Liver (tissue), 9 donors: ENCODE results near the gene MED12. TPM values are rescaled to one million over a fixed set of nuclear protein-coding genes. Genes with fewer than 3 reads are reported as not detected.

Experiments
- DNase-seq: peaks from one replicate; pipeline ENCODE4 v3.0.0-alpha.2; 2017; ENCODE audit warnings: low spot score
- H3K27ac ChIP-seq, 2 donors: one replicate each; pipeline ENCODE4 v1.7.0; 2013; ENCODE audit warnings: inconsistent platforms in 2 of 2, low read length in 2 of 2, control low read depth in 1 of 2, low read depth in 1 of 2, mild to moderate bottlenecking in 1 of 2
- H3K27me3 ChIP-seq, 4 donors: one replicate each; pipeline versions ENCODE4 v1.6.1 to v1.7.0; 2013; ENCODE audit warnings: low read length in 3 of 4, inconsistent platforms in 1 of 4, mild to moderate bottlenecking in 1 of 4, moderate library complexity in 1 of 4; ENCODE audit not compliant: control insufficient read depth in 4 of 4, insufficient read depth in 4 of 4
- H3K36me3 ChIP-seq, 4 donors: one replicate each; pipeline versions ENCODE4 v1.6.1 to v1.7.0; 2013; ENCODE audit warnings: low read length in 3 of 4, mild to moderate bottlenecking in 3 of 4, low read depth in 1 of 4, moderate library complexity in 1 of 4; ENCODE audit not compliant: control insufficient read depth in 4 of 4, insufficient read depth in 3 of 4
- H3K4me1 ChIP-seq, 4 donors: one replicate each; pipeline versions ENCODE4 v1.6.1 to v1.7.0; 2013; ENCODE audit warnings: low read length in 3 of 4, mild to moderate bottlenecking in 3 of 4, moderate library complexity in 1 of 4; ENCODE audit not compliant: control insufficient read depth in 4 of 4, insufficient read depth in 4 of 4
- H3K4me3 ChIP-seq, 3 donors: one replicate each; pipeline versions ENCODE4 v1.6.1 to v1.7.0; 2013; ENCODE audit warnings: low read length in 3 of 3, control low read depth in 1 of 3, low read depth in 1 of 3, mild to moderate bottlenecking in 1 of 3
- H3K9ac ChIP-seq, 2 donors: one replicate each; pipeline ENCODE4 v1.7.0; 2013; ENCODE audit warnings: low read length in 2 of 2, mild to moderate bottlenecking in 2 of 2, moderate library complexity in 2 of 2, control low read depth in 1 of 2, low read depth in 1 of 2
- H3K9me3 ChIP-seq, 4 donors: one replicate each; pipeline versions ENCODE4 v1.6.1 to v1.7.0; 2013; ENCODE audit warnings: low read length in 3 of 4; ENCODE audit not compliant: control insufficient read depth in 4 of 4
- ATF3 ChIP-seq: IDR thresholded peaks from 2 replicates; pipeline ENCODE4 v1.6.1; 2016; ENCODE audit warnings: antibody characterized with exemption
- CTCF ChIP-seq: fragments of 150-350 bp; IDR thresholded peaks from 2 replicates; pipeline ENCODE4 v1.5.1; 2017; ENCODE audit warnings: improper control_type of control experiment, low read depth, low read length; ENCODE audit not compliant: missing input control
- EGR1 ChIP-seq, 2 donors: IDR thresholded peaks; 2 replicates each; pipeline ENCODE4 v1.6.1; 2016 to 2018; ENCODE audit warnings: antibody characterized with exemption in 2 of 2, low read depth in 2 of 2
- FOXA1 ChIP-seq: IDR thresholded peaks from 2 replicates; pipeline ENCODE4 v1.6.1; 2016; ENCODE audit warnings: antibody characterized with exemption
- FOXA2 ChIP-seq: IDR thresholded peaks from 2 replicates; pipeline ENCODE4 v1.6.1; 2016; ENCODE audit warnings: antibody characterized with exemption
- GABPA ChIP-seq, 2 donors: IDR thresholded peaks in 1 of 2; conservative IDR thresholded peaks in 1 of 2; 2 replicates each; pipeline ENCODE4 v1.6.1; 2016; ENCODE audit warnings: antibody characterized with exemption in 2 of 2, mild to moderate bottlenecking in 1 of 2, moderate library complexity in 1 of 2
- HNF4A ChIP-seq, 2 donors: conservative IDR thresholded peaks; 2 replicates each; pipeline ENCODE4 v1.6.1; 2016; ENCODE audit warnings: antibody characterized with exemption in 2 of 2, mild to moderate bottlenecking in 2 of 2
- HNF4G ChIP-seq: IDR thresholded peaks from 2 replicates; pipeline ENCODE4 v1.6.1; 2016; ENCODE audit warnings: antibody characterized with exemption
- JUND ChIP-seq, 2 donors: IDR thresholded peaks; 2 replicates each; pipeline ENCODE4 v1.6.1; 2016; ENCODE audit warnings: antibody characterized with exemption in 2 of 2
- MAX ChIP-seq: IDR thresholded peaks from 2 replicates; pipeline ENCODE4 v1.6.1; 2016; ENCODE audit warnings: antibody characterized with exemption
- NR2F2 ChIP-seq: IDR thresholded peaks from 2 replicates; pipeline ENCODE4 v1.6.1; 2016; ENCODE audit warnings: antibody characterized with exemption
- RAD21 ChIP-seq, 2 donors: IDR thresholded peaks; 2 replicates each; pipeline ENCODE4 v1.6.1; 2016; ENCODE audit warnings: antibody characterized with exemption in 2 of 2, mild to moderate bottlenecking in 2 of 2
- REST ChIP-seq: IDR thresholded peaks from 2 replicates; pipeline ENCODE4 v1.6.1; 2016; ENCODE audit warnings: antibody characterized with exemption, mild to moderate bottlenecking
- RXRA ChIP-seq, 2 donors: IDR thresholded peaks; 2 replicates each; pipeline ENCODE4 v1.6.1; 2017 to 2018; ENCODE audit warnings: antibody characterized with exemption in 2 of 2, mild to moderate bottlenecking in 1 of 2
- SP1 ChIP-seq: IDR thresholded peaks from 2 replicates; pipeline ENCODE4 v1.6.1; 2018; ENCODE audit warnings: antibody characterized with exemption, mild to moderate bottlenecking
- TAF1 ChIP-seq: conservative IDR thresholded peaks from 2 replicates; pipeline ENCODE4 v1.6.1; 2016; ENCODE audit warnings: antibody characterized with exemption, mild to moderate bottlenecking
- ZBTB33 ChIP-seq: IDR thresholded peaks from 2 replicates; pipeline ENCODE4 v1.6.1; 2016; ENCODE audit warnings: antibody characterized with exemption
- WGBS: extraction: QIAGEN DNeasy Blood & Tissue Kit; methylation state at CpG from one replicate; pipeline ENCODE4 v1.1.7; 2013; 5-methylcytosine and 5-hydroxymethylcytosine counted together
- polyA plus RNA-seq, 2 donors: library from polyadenylated mRNA; stranded (reverse) in 1 of 2; unstranded in 1 of 2; fragments of 200-250 nt in 1 of 2; fragments of >200 nt in 1 of 2; fragmentation: Nextera tagmentation in 1 of 2; extraction: Ambion mirVana in 1 of 2; gene quantifications; one replicate each; pipeline versions ENCODE4 v1.2.1 to v1.2.3, GENCODE V29; 2013 to 2015
- total RNA-seq, 2 donors: library from RNA; depleted of rRNA; stranded (reverse); fragments of >200 nt; gene quantifications; one replicate each; pipeline ENCODE4 v1.2.3, GENCODE V29; 2014
- donor health status: healthy.
- donor health status: healthy.
- donor health status: healthy.
- donor health status: healthy.
- donor health status: healthy.

Gene MED12
- total and polyA plus RNA-seq, 4 donors = 3.2 to 25.6 (median 9.3) TPM

GRCh38 chrX:71147496-71148277 lies 29.3 kb downstream of the MED12 start:
- no peak for TF ChIP-seq JUND (IDR thresholded peaks at IDR 0.05)
- TF ChIP-seq SP1 = no peak
- TF ChIP-seq HNF4A (conservative IDR thresholded peaks at IDR 0.05) = no peak
- TF ChIP-seq ZBTB33 = no peak
- TF ChIP-seq FOXA2 = no peak
- no peak for TF ChIP-seq NR2F2
- no peak for TF ChIP-seq ATF3
- TF ChIP-seq GABPA (IDR thresholded peaks at IDR 0.05 in 1 of 2, conservative IDR thresholded peaks at IDR 0.05 in 1 of 2) = no peak
- no peak for TF ChIP-seq MAX
- TF ChIP-seq CTCF = no peak
- H3K9ac ChIP-seq = no peak overlapping the region
- H3K36me3 ChIP-seq = peaks cover 0 to 2% (median 0%) of the 10 kb centered on the region in 4 donors
- DNase-seq = no peak
- no peaks in the 10 kb centered on the region for H3K27me3 ChIP-seq
- no peak overlapping the region for H3K27ac ChIP-seq
- WGBS = 92% methylated on average over 28 of the region's 28 CpGs
- H3K4me1 ChIP-seq = peaks cover 0 to 6% (median 3%) of the 10 kb centered on the region in 4 donors
- H3K4me3 ChIP-seq = no peak overlapping the region
- no peaks in the 10 kb centered on the region for H3K9me3 ChIP-seq

- 88% methylated on average over 8 of the region's 8 CpGs for WGBS
These were observed 29.9 kb downstream of the MED12 start for GRCh38 chrX:71148278-71148663.

More at GRCh38 chrX:71148278-71148663, 29.9 kb downstream of the MED12 start:
- Histone ChIP-seq H3K4me1 (peaks cover 0 to 6% (median 3%) of the 10 kb centered on the region in 4 donors), H3K4me3 (no peak overlapping the region), H3K36me3 (no peaks in the 10 kb centered on the region), H3K27me3 (no peaks in the 10 kb centered on the region), H3K9me3 (no peaks in the 10 kb centered on the region), H3K27ac (no peak overlapping the region), H3K9ac (no peak overlapping the region)
- DNase-seq = no peak
- TF ChIP-seq TAF1 = no peak
- TF ChIP-seq EGR1 (IDR thresholded peaks at IDR 0.05; ENCODE audit: low read depth in 2 of 2) = no peak
- TF ChIP-seq SP1 = no peak
- no peak for TF ChIP-seq HNF4A (conservative IDR thresholded peaks at IDR 0.05)
- TF ChIP-seq FOXA1 = no peak
- TF ChIP-seq JUND (IDR thresholded peaks at IDR 0.05) = no peak
- no peak for TF ChIP-seq REST
- no peak for TF ChIP-seq MAX
- no peak for TF ChIP-seq HNF4G
- no peak for TF ChIP-seq RXRA (IDR thresholded peaks at IDR 0.05)
- no peak for TF ChIP-seq RAD21 (IDR thresholded peaks at IDR 0.05)
- TF ChIP-seq FOXA2 = no peak
- TF ChIP-seq ZBTB33 = no peak
- TF ChIP-seq CTCF = no peak
